Neural cell (in vitro differentiated cells): ENCODE data around the gene TBC1D22B. TPM values are rescaled to one million over a fixed set of nuclear protein-coding genes. Genes with fewer than 3 reads are reported as not detected.
A peak's percentile ranks its signal among the peaks of the same experiment; 100 is the strongest.

ENCODE experiments used
- H2AFZ ChIP-seq: fragments of 200-600, 300-800 bp; sonication (generic), shearing (Covaris generic); 2 replicates; pipeline ENCODE4 v1.6.0; 2014; ENCODE audit warnings: low read depth, mild to moderate bottlenecking, antibody characterized with exemption, low read length, moderate library complexity
- H3F3A ChIP-seq: fragments of 200-600 bp; shearing (Covaris generic); 2 replicates; pipeline ENCODE4 v1.6.1; 2016; ENCODE audit warnings: mild to moderate bottlenecking, moderate library complexity, mixed read lengths, antibody characterized with exemption, low read length; ENCODE audit not compliant: insufficient read depth, poor library complexity, severe bottlenecking
- H3K27ac ChIP-seq: fragments of 200-600, 300-800 bp; sonication (generic), shearing (Covaris generic); 2 replicates; pipeline ENCODE4 v1.5.1; 2014; ENCODE audit warnings: mild to moderate bottlenecking, low read length, moderate library complexity
- H3K27me3 ChIP-seq: fragments of 300-800, 200-600 bp; sonication (generic), shearing (Covaris generic); 2 replicates; pipeline ENCODE4 v1.6.0; 2014; ENCODE audit warnings: mild to moderate bottlenecking, low read depth, low read length, moderate library complexity; ENCODE audit not compliant: insufficient read depth
- H3K36me3 ChIP-seq: fragments of 300-800, 200-600 bp; sonication (generic), shearing (Covaris generic); 2 replicates; pipeline ENCODE4 v1.5.1; 2014; ENCODE audit warnings: mild to moderate bottlenecking, antibody characterized with exemption, low read length, moderate library complexity; ENCODE audit not compliant: insufficient read depth
- H3K4me2 ChIP-seq: fragments of 300-800, 200-600 bp; sonication (generic), shearing (Covaris generic); 2 replicates; pipeline ENCODE4 v1.6.0; 2014; ENCODE audit warnings: mild to moderate bottlenecking, low read length
- H3K4me3 ChIP-seq: fragments of 300-800, 200-600 bp; sonication (generic), shearing (Covaris generic); 2 replicates; pipeline ENCODE4 v1.5.1; 2014; ENCODE audit warnings: mild to moderate bottlenecking, low read length, moderate library complexity
- H3K79me2 ChIP-seq: fragments of 200-600 bp; shearing (Covaris generic); replicated peaks from 2 replicates; pipeline ENCODE4 v1.6.0; 2014; ENCODE audit warnings: mild to moderate bottlenecking, low read length, moderate library complexity; ENCODE audit not compliant: insufficient read depth
- H3K9ac ChIP-seq: fragments of 300-800, 200-600 bp; sonication (generic), shearing (Covaris generic); 2 replicates; pipeline ENCODE4 v1.6.1; 2016; ENCODE audit warnings: mild to moderate bottlenecking, low read length, mixed read lengths
- H3K9me2 ChIP-seq: fragments of 200-600 bp; shearing (Covaris generic); 2 replicates; pipeline ENCODE4 v1.6.1; 2016; ENCODE audit warnings: mild to moderate bottlenecking, low read length, mixed read lengths; ENCODE audit not compliant: insufficient read depth
- H3K9me3 ChIP-seq: fragments of 200-600, 300-800 bp; sonication (generic), shearing (Covaris generic); 2 replicates; pipeline ENCODE4 v1.6.1; 2016; ENCODE audit warnings: mild to moderate bottlenecking, mixed run types, low read length, moderate library complexity, mixed read lengths
- H4K20me1 ChIP-seq: fragments of 200-600 bp; shearing (Covaris generic); 2 replicates; pipeline ENCODE4 v1.6.1; 2016; ENCODE audit warnings: mild to moderate bottlenecking, mixed run types; ENCODE audit not compliant: insufficient read depth
- EP300 ChIP-seq: fragments of 450-650 bp; conservative IDR thresholded peaks from 2 replicates; pipeline ENCODE4 v1.6.1; 2014; ENCODE audit warnings: antibody characterized with exemption, mild to moderate bottlenecking, moderate library complexity; ENCODE audit not compliant: poor library complexity, severe bottlenecking
- EZH2 ChIP-seq: fragments of 200-600, 300-800 bp; shearing (Covaris generic), sonication (generic); IDR thresholded peaks from 2 replicates; pipeline ENCODE4 v1.6.1; 2014; ENCODE audit warnings: antibody characterized with exemption, low read length, borderline replicate concordance, mild to moderate bottlenecking; ENCODE audit not compliant: insufficient read depth, poor library complexity, severe bottlenecking
- MXI1 ChIP-seq: fragments of 450-650 bp; conservative IDR thresholded peaks from 2 replicates; pipeline ENCODE4 v1.6.1; 2014; ENCODE audit warnings: antibody characterized with exemption, mild to moderate bottlenecking; ENCODE audit not compliant: poor library complexity, severe bottlenecking
- POLR2AphosphoS5 ChIP-seq: IDR thresholded peaks from 2 replicates; pipeline ENCODE4 v1.6.1; 2012
- SMC3 ChIP-seq: fragments of 450-650 bp; conservative IDR thresholded peaks from 2 replicates; pipeline ENCODE4 v1.6.1; 2014; ENCODE audit warnings: antibody characterized with exemption, mild to moderate bottlenecking, moderate library complexity; ENCODE audit not compliant: poor library complexity
- TAF1 ChIP-seq: IDR thresholded peaks from 2 replicates; pipeline ENCODE4 v1.6.1; 2012; ENCODE audit warnings: low read depth
- polyA plus RNA-seq: library from polyadenylated mRNA; depleted of rRNA; stranded (reverse); fragments of >200 nt; gene quantifications from 2 replicates; pipeline ENCODE4 v1.2.3, GENCODE V29; 2014
- TF ChIP-seq, protein P1 (sequence below): fragments of 450-650 bp; IDR thresholded peaks from 2 replicates; pipeline ENCODE4 v1.5.1; 2014; ENCODE audit warnings: antibody characterized with exemption, mild to moderate bottlenecking, moderate library complexity; ENCODE audit not compliant: poor library complexity, severe bottlenecking
- TF ChIP-seq, protein P2 (sequence below): IDR thresholded peaks from 2 replicates; pipeline ENCODE4 v1.6.1; 2012; ENCODE audit warnings: borderline replicate concordance

The TBC1D22B gene
- polyA plus RNA-seq, 1 donor from 2014 or later, result 10.6 TPM

DNA sequence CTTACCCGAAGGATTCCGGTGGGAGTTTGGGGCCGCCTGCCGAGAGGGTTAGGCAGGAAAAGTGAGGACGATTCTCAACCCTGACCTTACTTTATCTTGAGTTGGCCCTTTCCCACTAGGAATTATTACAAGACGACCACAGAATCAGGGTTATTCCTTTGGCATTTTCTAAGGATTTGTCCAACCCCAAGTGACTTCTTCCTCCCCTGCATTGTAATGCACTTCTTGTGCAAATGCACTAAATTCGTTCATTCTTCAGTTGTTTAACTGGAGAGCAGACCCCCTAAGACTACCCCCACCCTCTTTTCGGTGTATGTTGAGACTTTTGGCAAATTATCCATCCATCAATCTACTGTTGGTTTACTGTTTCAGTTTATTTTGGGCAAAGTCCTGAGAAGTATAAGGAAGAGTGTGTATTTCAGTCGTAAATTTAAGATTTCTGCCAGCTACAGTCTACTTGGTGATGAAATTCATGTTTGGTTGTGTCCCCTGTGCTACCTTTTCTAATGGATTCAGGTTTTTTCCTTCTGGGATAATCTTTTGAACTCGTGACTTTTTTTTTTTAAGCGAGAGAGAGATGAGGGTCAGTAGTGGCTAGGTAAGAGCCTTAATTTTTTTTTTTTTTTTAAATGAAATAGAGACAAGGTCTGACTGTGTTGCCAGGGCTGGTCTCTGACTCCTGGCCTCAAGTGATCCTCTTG lies 983 bp downstream of the TBC1D22B start:
- peaks cover 8% of the 10 kb centered on the region for H3K79me2 ChIP-seq
- no peaks in the 10 kb centered on the region for H3K36me3 ChIP-seq
- H3K4me2 ChIP-seq, result peak overlapping the region; percentile 56
- H3K4me3 ChIP-seq, result peak overlapping the region; percentile 90
- H3K9me3 ChIP-seq, result no peaks in the 10 kb centered on the region
- TF ChIP-seq MXI1 (no peak), TAF1 (no peak)
- H3K27ac ChIP-seq, result no peak overlapping the region
- H3F3A ChIP-seq, result no peaks in the 10 kb centered on the region
- no peaks in the 10 kb centered on the region for H3K27me3 ChIP-seq
- no peaks in the 10 kb centered on the region for H3K9me2 ChIP-seq
- peak overlapping the region; percentile 86 for H3K9ac ChIP-seq
- peak overlapping the region; percentile 99 for H2AFZ ChIP-seq
- H4K20me1 ChIP-seq, result no peaks in the 10 kb centered on the region

GRCh38 chr6:37259191-37259590 lies 1.6 kb downstream of the TBC1D22B start:
- no peaks in the 10 kb centered on the region for H3K27me3 ChIP-seq
- H3K4me2 ChIP-seq, result no peak overlapping the region
- H3K36me3 ChIP-seq, result no peaks in the 10 kb centered on the region
- H3K27ac ChIP-seq, result no peak overlapping the region
- peak overlapping the region; percentile 90 for H3K4me3 ChIP-seq
- H4K20me1 ChIP-seq, result no peaks in the 10 kb centered on the region
- no peak overlapping the region for H2AFZ ChIP-seq
- no peaks in the 10 kb centered on the region for H3K9me2 ChIP-seq
- no peak overlapping the region for H3K9ac ChIP-seq
- peaks cover 8% of the 10 kb centered on the region for H3K79me2 ChIP-seq
- TF ChIP-seq, protein P1, sequence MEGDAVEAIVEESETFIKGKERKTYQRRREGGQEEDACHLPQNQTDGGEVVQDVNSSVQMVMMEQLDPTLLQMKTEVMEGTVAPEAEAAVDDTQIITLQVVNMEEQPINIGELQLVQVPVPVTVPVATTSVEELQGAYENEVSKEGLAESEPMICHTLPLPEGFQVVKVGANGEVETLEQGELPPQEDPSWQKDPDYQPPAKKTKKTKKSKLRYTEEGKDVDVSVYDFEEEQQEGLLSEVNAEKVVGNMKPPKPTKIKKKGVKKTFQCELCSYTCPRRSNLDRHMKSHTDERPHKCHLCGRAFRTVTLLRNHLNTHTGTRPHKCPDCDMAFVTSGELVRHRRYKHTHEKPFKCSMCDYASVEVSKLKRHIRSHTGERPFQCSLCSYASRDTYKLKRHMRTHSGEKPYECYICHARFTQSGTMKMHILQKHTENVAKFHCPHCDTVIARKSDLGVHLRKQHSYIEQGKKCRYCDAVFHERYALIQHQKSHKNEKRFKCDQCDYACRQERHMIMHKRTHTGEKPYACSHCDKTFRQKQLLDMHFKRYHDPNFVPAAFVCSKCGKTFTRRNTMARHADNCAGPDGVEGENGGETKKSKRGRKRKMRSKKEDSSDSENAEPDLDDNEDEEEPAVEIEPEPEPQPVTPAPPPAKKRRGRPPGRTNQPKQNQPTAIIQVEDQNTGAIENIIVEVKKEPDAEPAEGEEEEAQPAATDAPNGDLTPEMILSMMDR, result no peak
- no peak for TF ChIP-seq MXI1
- TF ChIP-seq TAF1, result no peak
- no peak for TF ChIP-seq EZH2
- no peak for TF ChIP-seq EP300
- TF ChIP-seq, protein P2, sequence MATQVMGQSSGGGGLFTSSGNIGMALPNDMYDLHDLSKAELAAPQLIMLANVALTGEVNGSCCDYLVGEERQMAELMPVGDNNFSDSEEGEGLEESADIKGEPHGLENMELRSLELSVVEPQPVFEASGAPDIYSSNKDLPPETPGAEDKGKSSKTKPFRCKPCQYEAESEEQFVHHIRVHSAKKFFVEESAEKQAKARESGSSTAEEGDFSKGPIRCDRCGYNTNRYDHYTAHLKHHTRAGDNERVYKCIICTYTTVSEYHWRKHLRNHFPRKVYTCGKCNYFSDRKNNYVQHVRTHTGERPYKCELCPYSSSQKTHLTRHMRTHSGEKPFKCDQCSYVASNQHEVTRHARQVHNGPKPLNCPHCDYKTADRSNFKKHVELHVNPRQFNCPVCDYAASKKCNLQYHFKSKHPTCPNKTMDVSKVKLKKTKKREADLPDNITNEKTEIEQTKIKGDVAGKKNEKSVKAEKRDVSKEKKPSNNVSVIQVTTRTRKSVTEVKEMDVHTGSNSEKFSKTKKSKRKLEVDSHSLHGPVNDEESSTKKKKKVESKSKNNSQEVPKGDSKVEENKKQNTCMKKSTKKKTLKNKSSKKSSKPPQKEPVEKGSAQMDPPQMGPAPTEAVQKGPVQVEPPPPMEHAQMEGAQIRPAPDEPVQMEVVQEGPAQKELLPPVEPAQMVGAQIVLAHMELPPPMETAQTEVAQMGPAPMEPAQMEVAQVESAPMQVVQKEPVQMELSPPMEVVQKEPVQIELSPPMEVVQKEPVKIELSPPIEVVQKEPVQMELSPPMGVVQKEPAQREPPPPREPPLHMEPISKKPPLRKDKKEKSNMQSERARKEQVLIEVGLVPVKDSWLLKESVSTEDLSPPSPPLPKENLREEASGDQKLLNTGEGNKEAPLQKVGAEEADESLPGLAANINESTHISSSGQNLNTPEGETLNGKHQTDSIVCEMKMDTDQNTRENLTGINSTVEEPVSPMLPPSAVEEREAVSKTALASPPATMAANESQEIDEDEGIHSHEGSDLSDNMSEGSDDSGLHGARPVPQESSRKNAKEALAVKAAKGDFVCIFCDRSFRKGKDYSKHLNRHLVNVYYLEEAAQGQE, result no peak
- no peak for TF ChIP-seq SMC3
- no peak for TF ChIP-seq POLR2AphosphoS5
- H3F3A ChIP-seq, result no peaks in the 10 kb centered on the region
- H3K9me3 ChIP-seq, result no peaks in the 10 kb centered on the region

GRCh38 chr6:37260040-37260439 lies 2.5 kb downstream of the TBC1D22B start:
- no peak overlapping the region for H3K9ac ChIP-seq
- H2AFZ ChIP-seq, result no peak overlapping the region
- no peaks in the 10 kb centered on the region for H3F3A ChIP-seq
- H3K9me2 ChIP-seq, result no peaks in the 10 kb centered on the region
- H3K27ac ChIP-seq, result no peak overlapping the region
- no peaks in the 10 kb centered on the region for H3K36me3 ChIP-seq
- no peaks in the 10 kb centered on the region for H4K20me1 ChIP-seq
- no peaks in the 10 kb centered on the region for H3K27me3 ChIP-seq
- TF ChIP-seq SMC3 (no peak), POLR2AphosphoS5 (no peak)
- TF ChIP-seq, protein P2, result no peak
- no peak overlapping the region for H3K4me3 ChIP-seq
- no peaks in the 10 kb centered on the region for H3K9me3 ChIP-seq
- no peak overlapping the region for H3K4me2 ChIP-seq
- peaks cover 8% of the 10 kb centered on the region for H3K79me2 ChIP-seq
